ENCODE results near the gene GNB1L. TPM values are rescaled to one million over a fixed set of nuclear protein-coding genes. Genes with fewer than 3 reads are reported as not detected.

GNB1L gene
- total RNA-seq, 1 experiment from 2014 or later = 27.0 TPM

DNA sequence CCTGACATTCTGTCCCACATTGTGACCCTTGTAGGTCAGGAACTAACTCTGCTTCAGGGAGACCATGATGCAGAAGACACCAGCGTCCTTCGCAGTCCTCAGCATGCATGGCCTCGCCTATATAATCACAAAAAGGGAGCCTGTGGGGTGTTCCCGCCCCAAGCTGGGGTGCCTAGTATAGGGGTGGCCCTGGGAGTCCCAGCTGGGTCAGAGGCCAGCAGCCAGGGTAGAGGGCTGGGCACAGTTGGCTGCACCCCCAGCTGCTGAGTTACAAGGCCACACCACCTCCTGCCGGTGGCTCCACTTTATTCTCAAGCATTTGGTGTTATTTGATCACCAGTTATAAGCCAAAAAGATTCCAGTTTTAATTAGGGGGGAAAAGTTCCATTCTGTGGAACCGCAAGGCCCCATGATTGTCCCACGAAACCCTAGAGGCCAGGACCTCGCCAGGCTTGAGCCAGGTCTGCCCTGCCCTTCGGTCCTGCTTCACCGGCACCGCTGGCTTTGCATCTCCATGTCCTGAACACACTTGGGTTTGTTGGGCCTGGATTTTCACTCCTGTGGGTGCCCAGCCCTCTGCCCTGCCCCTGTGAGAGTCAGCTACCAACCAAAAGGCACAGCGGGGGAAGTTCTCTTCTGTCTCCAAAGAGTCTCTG, 15.0 kb upstream of the GNB1L start:
- Histone ChIP-seq H2AFZ (ENCODE audit: low read length) (no peak overlapping the region), H3K79me2 (ENCODE audit: low read length) (no peaks in the 10 kb centered on the region), H3K9me2 (replicated peaks; ENCODE audit: low read length) (no peaks in the 10 kb centered on the region), H4K20me1 (ENCODE audit: low read length) (no peaks in the 10 kb centered on the region), H3K9me3 (ENCODE audit: low read length) (no peaks in the 10 kb centered on the region), H3K4me1 (ENCODE audit: insufficient read depth, low read length) (no peaks in the 10 kb centered on the region), H3K4me2 (ENCODE audit: low read length) (no peak overlapping the region), H3F3A (ENCODE audit: low read length, unreplicated experiment) (no peaks in the 10 kb centered on the region), H3K27ac (ENCODE audit: low read length) (no peak overlapping the region), H3K9ac (ENCODE audit: low read length) (no peak overlapping the region), H3K36me3 (ENCODE audit: low read depth, low read length) (no peaks in the 10 kb centered on the region), H3K27me3 (ENCODE audit: low read length) (no peaks in the 10 kb centered on the region), H3K4me3 (ENCODE audit: low read length) (no peak overlapping the region)
- no TSS peak for BruUV-seq (replicated peaks)
- TF ChIP-seq EZH2 (IDR thresholded peaks at IDR 0.05; ENCODE audit: low read length, unreplicated experiment) (no peak), EZH2phosphoT487 (IDR thresholded peaks at IDR 0.05; ENCODE audit: borderline replicate concordance, low read length) (no peak)
- TF ChIP-seq, protein P1, sequence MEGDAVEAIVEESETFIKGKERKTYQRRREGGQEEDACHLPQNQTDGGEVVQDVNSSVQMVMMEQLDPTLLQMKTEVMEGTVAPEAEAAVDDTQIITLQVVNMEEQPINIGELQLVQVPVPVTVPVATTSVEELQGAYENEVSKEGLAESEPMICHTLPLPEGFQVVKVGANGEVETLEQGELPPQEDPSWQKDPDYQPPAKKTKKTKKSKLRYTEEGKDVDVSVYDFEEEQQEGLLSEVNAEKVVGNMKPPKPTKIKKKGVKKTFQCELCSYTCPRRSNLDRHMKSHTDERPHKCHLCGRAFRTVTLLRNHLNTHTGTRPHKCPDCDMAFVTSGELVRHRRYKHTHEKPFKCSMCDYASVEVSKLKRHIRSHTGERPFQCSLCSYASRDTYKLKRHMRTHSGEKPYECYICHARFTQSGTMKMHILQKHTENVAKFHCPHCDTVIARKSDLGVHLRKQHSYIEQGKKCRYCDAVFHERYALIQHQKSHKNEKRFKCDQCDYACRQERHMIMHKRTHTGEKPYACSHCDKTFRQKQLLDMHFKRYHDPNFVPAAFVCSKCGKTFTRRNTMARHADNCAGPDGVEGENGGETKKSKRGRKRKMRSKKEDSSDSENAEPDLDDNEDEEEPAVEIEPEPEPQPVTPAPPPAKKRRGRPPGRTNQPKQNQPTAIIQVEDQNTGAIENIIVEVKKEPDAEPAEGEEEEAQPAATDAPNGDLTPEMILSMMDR (conservative IDR thresholded peaks at IDR 0.05; ENCODE audit: low read depth, low read length) = no peak
- intact Hi-C loops (cut with micrococcal nuclease) = no loop called here
- POLR2A ChIA-PET (ENCODE audit: unreplicated experiment) = no interaction called here
- DNase-seq (no peak), ATAC-seq (no peak)
- CTCF ChIA-PET = no interaction called here

DNA sequence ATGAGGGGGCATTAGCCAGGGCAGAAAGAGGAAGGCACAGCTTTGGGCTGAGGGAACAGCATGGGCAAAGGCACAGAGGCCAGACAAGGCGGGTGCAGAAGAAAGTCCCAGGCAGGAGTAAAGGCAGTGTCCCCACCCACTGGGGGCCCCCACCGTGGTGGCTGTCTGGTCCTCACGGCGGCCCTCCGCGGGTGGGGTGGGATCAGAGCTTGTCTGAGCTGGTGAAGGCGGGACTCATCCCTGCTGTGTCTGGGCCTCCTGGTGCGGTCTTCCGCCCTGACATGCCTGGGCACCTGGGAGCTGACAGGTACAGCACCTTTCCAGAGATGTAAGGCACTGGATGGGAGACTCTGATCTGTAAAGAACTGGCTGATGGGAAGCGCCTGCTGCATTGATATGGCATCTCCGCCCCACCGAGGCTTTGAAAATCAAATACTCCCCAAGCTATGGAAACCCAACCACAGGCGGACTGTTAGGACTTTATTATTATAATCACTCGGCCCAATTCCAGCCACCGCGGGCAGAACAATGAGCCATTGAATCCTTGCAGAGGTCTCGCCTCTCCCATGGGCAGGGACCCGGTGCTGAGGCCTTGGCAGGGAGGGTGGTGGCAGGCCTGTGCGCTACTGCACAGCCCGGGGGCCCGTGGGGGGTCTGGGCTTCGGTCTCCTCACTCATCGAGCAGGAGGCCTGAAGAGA, 14.2 kb upstream of the GNB1L start:
- TF ChIP-seq, protein P1 (conservative IDR thresholded peaks at IDR 0.05; ENCODE audit: low read depth, low read length) = no peak
- TF ChIP-seq EZH2 (IDR thresholded peaks at IDR 0.05; ENCODE audit: low read length, unreplicated experiment) (no peak), EZH2phosphoT487 (IDR thresholded peaks at IDR 0.05; ENCODE audit: borderline replicate concordance, low read length) (no peak)
- H3K36me3 ChIP-seq (ENCODE audit: low read depth, low read length) = no peaks in the 10 kb centered on the region
- POLR2A ChIA-PET (ENCODE audit: unreplicated experiment) = no interaction called here
- intact Hi-C loops (cut with micrococcal nuclease) = no loop called here
- H3K9me2 ChIP-seq (replicated peaks; ENCODE audit: low read length) = no peaks in the 10 kb centered on the region
- H3K27me3 ChIP-seq (ENCODE audit: low read length) = no peaks in the 10 kb centered on the region
- H2AFZ ChIP-seq (ENCODE audit: low read length) = no peak overlapping the region
- no peak overlapping the region for H3K4me3 ChIP-seq (ENCODE audit: low read length)
- DNase-seq (no peak), ATAC-seq (no peak)
- no peaks in the 10 kb centered on the region for H3K79me2 ChIP-seq (ENCODE audit: low read length)
- H3K9ac ChIP-seq (ENCODE audit: low read length) = no peak overlapping the region
- no peaks in the 10 kb centered on the region for H3K9me3 ChIP-seq (ENCODE audit: low read length)
- H3F3A ChIP-seq (ENCODE audit: low read length, unreplicated experiment) = no peaks in the 10 kb centered on the region
- no TSS peak for BruUV-seq (replicated peaks)
- H4K20me1 ChIP-seq (ENCODE audit: low read length) = no peaks in the 10 kb centered on the region
- no peaks in the 10 kb centered on the region for H3K4me1 ChIP-seq (ENCODE audit: insufficient read depth, low read length)
- no peak overlapping the region for H3K27ac ChIP-seq (ENCODE audit: low read length)
- H3K4me2 ChIP-seq (ENCODE audit: low read length) = no peak overlapping the region
- CTCF ChIA-PET = no interaction called here

DNA sequence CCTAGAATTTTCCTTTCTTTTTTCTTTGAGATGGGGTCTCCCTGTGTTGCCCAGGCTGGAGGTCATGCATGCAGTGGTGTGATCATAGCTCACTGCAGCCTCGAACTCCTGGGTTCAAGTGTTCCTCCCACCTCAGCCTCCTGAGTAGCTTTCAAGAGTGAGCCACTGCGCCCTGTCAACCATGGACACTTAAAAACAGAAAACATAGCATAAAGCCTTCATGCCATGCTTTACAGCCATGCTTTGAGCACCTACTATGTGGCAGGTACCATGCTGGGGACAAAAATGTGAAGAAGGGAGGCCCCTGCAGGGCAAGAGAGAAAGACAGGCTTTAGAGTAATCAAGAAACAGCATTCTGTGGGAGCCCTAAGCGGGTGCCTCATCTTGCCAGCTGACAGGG, 13.7 kb upstream of the GNB1L start:
- intact Hi-C loops (cut with micrococcal nuclease) = no loop called here
- Histone ChIP-seq H3K27ac (ENCODE audit: low read length) (no peak overlapping the region), H3K79me2 (ENCODE audit: low read length) (no peaks in the 10 kb centered on the region), H4K20me1 (ENCODE audit: low read length) (no peaks in the 10 kb centered on the region), H3K4me1 (ENCODE audit: insufficient read depth, low read length) (no peaks in the 10 kb centered on the region), H3K4me2 (ENCODE audit: low read length) (no peak overlapping the region), H3K9me3 (ENCODE audit: low read length) (no peaks in the 10 kb centered on the region), H3K36me3 (ENCODE audit: low read depth, low read length) (no peaks in the 10 kb centered on the region), H2AFZ (ENCODE audit: low read length) (no peak overlapping the region), H3K27me3 (ENCODE audit: low read length) (no peaks in the 10 kb centered on the region), H3K9ac (ENCODE audit: low read length) (no peak overlapping the region), H3K4me3 (ENCODE audit: low read length) (no peak overlapping the region), H3F3A (ENCODE audit: low read length, unreplicated experiment) (no peaks in the 10 kb centered on the region), H3K9me2 (replicated peaks; ENCODE audit: low read length) (no peaks in the 10 kb centered on the region)
- BruUV-seq (replicated peaks) = no TSS peak
- ChIA-PET POLR2A (ENCODE audit: unreplicated experiment) (no interaction called here), CTCF (no interaction called here)
- no peak for TF ChIP-seq EZH2 (IDR thresholded peaks at IDR 0.05; ENCODE audit: low read length, unreplicated experiment)
- TF ChIP-seq EZH2phosphoT487 (IDR thresholded peaks at IDR 0.05; ENCODE audit: borderline replicate concordance, low read length) = no peak
- TF ChIP-seq, protein P1 (conservative IDR thresholded peaks at IDR 0.05; ENCODE audit: low read depth, low read length) = no peak; the same call in 1 of the 2 replicates
- no peak for ATAC-seq
- no peak for DNase-seq
